Activated T-cell treated with anti-CD3 and anti-CD28 coated beads, Interleukin-2, amount 50 U/mL, for 24 hours (primary cell): ENCODE results near the gene CADPS2.

Source experiments
- DNase-seq: peaks from one replicate; pipeline ENCODE4 v3.0.0-alpha.2; 2020
- H3K27ac Mint-ChIP-seq: 2 replicates; pipeline ENCODE4 v1.8.0; 2020; ENCODE audit warnings: mild to moderate bottlenecking, mixed read lengths
- H3K27me3 Mint-ChIP-seq: 2 replicates; pipeline ENCODE4 v1.8.0; 2020; ENCODE audit warnings: mixed read lengths
- H3K36me3 Mint-ChIP-seq: 2 replicates; pipeline ENCODE4 v1.8.0; 2020; ENCODE audit warnings: low read depth, mixed read lengths
- H3K4me1 Mint-ChIP-seq: 2 replicates; pipeline ENCODE4 v1.8.0; 2020; ENCODE audit warnings: low read depth, mixed read lengths
- H3K4me3 Mint-ChIP-seq: 2 replicates; pipeline ENCODE4 v1.8.0; 2020; ENCODE audit warnings: mild to moderate bottlenecking, moderate library complexity, mixed read lengths
- H3K9me3 Mint-ChIP-seq: 2 replicates; pipeline ENCODE4 v1.8.0; 2020; ENCODE audit warnings: mixed read lengths

Gene CADPS2

DNA sequence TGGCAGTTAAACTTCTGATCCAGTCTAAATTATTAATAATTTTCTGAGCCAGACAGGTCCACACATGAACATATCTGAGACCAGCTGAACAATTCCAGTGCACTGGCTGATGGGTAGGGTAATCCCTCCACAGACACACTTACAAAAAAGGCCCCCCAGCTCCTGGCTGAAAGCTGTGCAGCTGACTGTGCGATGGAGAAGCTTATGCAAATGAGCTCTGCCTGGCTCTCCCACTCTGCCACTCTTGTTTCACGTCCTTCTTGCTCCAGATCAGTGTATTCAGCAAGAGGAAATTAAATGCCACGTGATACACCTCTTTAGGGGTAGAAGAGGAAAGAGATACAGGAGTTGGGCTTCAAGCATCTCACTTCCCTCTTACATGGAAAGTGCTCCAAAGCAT lies 505.3 kb downstream of the CADPS2 start:
- H3K4me1 Mint-ChIP-seq = no peaks in the 10 kb centered on the region
- H3K27me3 Mint-ChIP-seq = no peaks in the 10 kb centered on the region
- H3K4me3 Mint-ChIP-seq = no peak overlapping the region
- H3K9me3 Mint-ChIP-seq = peaks cover 5% of the 10 kb centered on the region
- no peak overlapping the region for H3K27ac Mint-ChIP-seq
- H3K36me3 Mint-ChIP-seq = no peaks in the 10 kb centered on the region
- no peak for DNase-seq

DNA sequence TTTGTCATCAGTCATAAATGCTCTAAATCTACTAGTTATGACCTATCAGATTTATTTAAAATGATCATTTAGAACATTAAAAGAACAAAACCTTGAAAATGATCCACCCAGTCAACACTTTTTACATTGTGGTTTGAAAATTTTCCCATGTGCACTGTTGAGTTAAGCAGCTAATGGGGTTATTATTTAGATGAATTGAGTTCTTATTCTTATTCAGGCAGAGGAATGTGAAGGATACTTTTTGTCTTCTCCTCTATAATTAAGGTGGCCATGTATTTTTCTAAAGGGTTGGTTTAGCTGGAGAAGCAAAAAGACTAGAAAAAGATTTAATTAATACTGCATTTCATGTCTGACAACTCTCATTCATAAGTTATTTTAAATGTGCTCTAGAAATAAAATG lies 506.8 kb downstream of the CADPS2 start:
- H3K9me3 Mint-ChIP-seq = peaks cover 5% of the 10 kb centered on the region
- no peak overlapping the region for H3K27ac Mint-ChIP-seq
- no peaks in the 10 kb centered on the region for H3K36me3 Mint-ChIP-seq
- H3K27me3 Mint-ChIP-seq = no peaks in the 10 kb centered on the region
- no peaks in the 10 kb centered on the region for H3K4me1 Mint-ChIP-seq
- DNase-seq = no peak
- no peak overlapping the region for H3K4me3 Mint-ChIP-seq

DNA sequence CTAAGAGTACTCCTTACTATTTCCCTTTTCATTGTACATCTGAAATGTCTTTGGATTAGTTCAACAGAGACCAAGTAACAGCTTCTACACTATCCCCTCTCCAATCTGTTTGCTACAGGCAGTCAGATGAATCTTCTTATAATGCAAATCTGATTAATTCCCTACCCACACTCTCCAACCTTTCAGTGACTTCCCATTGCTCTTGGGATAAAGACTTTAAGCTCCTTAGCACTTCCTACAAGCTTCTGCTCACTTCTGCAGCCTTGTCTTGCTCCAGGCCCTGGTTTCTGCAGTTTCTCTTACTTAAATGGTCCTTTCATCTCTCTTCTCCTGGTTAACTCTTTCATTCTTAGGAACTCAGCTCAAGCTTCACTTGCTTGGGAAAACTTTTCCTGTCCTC lies 516.5 kb downstream of the CADPS2 start:
- no peaks in the 10 kb centered on the region for H3K36me3 Mint-ChIP-seq
- no peak for DNase-seq
- no peaks in the 10 kb centered on the region for H3K4me1 Mint-ChIP-seq
- no peaks in the 10 kb centered on the region for H3K9me3 Mint-ChIP-seq
- no peak overlapping the region for H3K4me3 Mint-ChIP-seq
- no peak overlapping the region for H3K27ac Mint-ChIP-seq
- H3K27me3 Mint-ChIP-seq = no peaks in the 10 kb centered on the region

DNA sequence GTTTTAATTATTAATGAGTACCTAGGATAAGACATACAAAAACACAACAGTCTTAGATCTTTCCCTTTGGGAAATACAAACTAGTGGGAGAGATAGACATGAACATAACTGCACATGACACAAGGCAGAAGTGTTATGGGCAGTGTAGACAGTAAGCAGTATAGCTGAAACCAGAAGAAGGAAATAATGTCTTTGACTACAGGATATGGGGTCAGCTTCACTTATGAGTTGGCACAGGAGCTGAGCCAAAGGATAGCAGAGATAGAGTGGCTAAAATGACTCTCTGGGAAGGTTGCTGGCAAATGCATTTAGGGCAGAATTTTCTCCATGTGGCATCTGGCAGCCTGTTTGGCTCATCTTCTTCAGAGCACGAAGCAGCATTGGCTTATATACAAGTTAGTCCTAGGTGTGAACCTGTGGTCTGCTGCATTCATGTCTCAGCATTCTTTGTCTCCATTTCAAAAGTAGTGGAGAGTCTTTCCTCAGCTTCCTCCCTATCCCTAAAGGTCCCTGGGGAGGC lies 521.4 kb downstream of the CADPS2 start:
- no peaks in the 10 kb centered on the region for H3K36me3 Mint-ChIP-seq
- H3K4me1 Mint-ChIP-seq = no peaks in the 10 kb centered on the region
- H3K27ac Mint-ChIP-seq = no peak overlapping the region
- no peak for DNase-seq
- no peaks in the 10 kb centered on the region for H3K9me3 Mint-ChIP-seq
- no peaks in the 10 kb centered on the region for H3K27me3 Mint-ChIP-seq
- H3K4me3 Mint-ChIP-seq = no peak overlapping the region

DNA sequence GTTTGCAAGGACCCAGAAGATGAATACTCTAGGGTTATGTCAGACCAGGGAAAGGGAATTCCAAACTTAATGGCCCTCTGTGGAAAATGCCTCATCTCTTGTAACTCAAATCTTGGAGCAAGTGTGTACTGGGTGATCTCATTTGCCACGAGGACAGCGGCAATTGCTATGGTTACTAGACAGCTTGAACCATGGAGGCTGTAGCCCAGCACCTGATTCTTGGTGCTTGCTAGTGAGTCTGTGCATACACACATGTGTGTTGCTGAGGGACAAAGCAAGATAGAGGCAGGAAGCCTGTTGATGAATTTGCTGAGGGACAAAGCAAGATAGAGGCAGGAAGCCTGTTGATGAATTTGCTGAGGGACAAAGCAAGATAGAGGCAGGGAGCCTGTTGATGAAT lies 523.1 kb downstream of the CADPS2 start:
- no peak overlapping the region for H3K4me3 Mint-ChIP-seq
- no peak overlapping the region for H3K27ac Mint-ChIP-seq
- H3K36me3 Mint-ChIP-seq = no peaks in the 10 kb centered on the region
- DNase-seq = no peak
- H3K27me3 Mint-ChIP-seq = no peaks in the 10 kb centered on the region
- no peaks in the 10 kb centered on the region for H3K4me1 Mint-ChIP-seq
- H3K9me3 Mint-ChIP-seq = no peaks in the 10 kb centered on the region

DNA sequence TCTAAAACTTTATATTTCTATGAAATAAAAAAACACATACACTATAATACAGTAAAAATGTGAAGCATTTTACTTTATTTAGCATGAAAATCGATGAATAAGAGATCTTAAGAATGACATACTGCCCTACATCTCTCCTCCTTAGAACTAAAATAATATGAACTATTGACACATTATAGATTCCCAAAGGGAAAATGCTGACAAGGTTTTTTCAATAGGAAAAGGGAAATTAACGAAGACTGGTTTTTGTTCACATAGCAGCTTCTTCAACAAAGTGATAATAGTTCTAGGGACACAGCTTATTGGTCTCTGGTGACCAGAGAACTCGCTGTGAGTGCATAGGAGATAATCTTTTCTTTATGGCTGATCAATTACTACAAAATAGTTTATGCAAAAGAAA lies 523.8 kb downstream of the CADPS2 start:
- H3K4me1 Mint-ChIP-seq = no peaks in the 10 kb centered on the region
- no peak for DNase-seq
- no peak overlapping the region for H3K4me3 Mint-ChIP-seq
- no peak overlapping the region for H3K27ac Mint-ChIP-seq
- H3K36me3 Mint-ChIP-seq = no peaks in the 10 kb centered on the region
- no peaks in the 10 kb centered on the region for H3K27me3 Mint-ChIP-seq
- H3K9me3 Mint-ChIP-seq = peaks cover 3% of the 10 kb centered on the region

DNA sequence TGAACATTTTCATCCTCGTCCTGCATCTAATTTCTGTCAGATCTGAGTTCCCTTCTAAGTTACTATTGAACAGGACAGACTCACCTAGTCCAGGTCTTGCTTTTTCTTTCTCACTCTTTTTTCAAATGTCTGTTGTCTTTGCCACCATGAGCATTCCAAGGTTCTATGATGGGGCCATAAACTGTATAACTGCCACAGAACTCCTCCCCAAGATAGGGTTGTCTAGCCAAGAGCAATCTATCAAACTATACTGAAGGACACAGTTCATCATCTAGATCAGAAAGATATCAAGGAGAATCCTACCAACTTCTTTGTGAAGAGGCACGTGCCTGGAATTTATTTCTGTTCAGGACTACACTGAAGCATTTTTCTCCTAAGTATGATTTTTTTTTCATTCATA lies 531.6 kb downstream of the CADPS2 start:
- DNase-seq = no peak
- Mint-ChIP-seq H3K27me3 (no peaks in the 10 kb centered on the region), H3K4me3 (no peak overlapping the region), H3K9me3 (peaks cover 5% of the 10 kb centered on the region), H3K27ac (no peak overlapping the region), H3K36me3 (no peaks in the 10 kb centered on the region), H3K4me1 (no peaks in the 10 kb centered on the region)

DNA sequence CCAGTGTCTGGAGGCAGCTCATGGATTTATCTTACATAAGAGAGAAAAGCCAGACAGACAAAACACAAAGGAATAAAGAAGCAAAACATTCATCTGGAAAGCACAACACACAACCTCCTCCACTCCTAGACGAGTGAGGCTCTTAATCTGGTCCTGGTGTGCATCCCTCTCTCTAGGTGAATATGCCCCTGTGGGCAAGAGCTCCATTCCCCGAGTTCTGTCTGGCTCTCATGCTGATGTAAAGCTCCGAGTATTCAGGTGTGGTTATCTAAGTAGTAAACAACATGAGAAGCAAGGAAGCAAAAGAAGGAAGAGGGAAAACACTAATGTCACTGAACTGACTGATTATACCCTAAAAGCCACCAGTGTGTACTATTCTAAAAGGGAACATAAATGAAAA lies 533.8 kb downstream of the CADPS2 start:
- no peak for DNase-seq
- Mint-ChIP-seq H3K27me3 (no peaks in the 10 kb centered on the region), H3K4me3 (no peak overlapping the region), H3K36me3 (no peaks in the 10 kb centered on the region), H3K4me1 (no peaks in the 10 kb centered on the region), H3K27ac (no peak overlapping the region), H3K9me3 (peaks cover 1% of the 10 kb centered on the region)

DNA sequence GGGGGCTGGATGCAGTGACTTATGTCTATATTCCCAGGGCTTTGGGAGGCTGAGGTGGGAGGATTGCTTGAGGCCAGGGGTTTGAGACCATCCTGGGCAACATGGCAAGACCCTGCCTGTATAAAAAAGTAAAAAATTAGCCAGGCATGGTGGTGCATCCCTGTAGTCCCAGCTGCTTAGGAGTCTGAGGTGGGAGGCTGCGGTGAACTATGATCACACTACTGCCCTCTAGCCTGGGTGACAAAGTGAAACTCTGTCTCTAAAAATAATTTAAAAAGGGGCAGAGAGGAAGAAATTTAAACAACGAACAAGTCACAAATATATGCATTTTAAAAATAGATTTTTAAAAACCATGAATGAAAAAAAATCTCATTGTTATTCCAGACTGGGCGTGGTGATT lies 535.6 kb downstream of the CADPS2 start:
- Mint-ChIP-seq H3K27me3 (no peaks in the 10 kb centered on the region), H3K4me3 (no peak overlapping the region)

DNA sequence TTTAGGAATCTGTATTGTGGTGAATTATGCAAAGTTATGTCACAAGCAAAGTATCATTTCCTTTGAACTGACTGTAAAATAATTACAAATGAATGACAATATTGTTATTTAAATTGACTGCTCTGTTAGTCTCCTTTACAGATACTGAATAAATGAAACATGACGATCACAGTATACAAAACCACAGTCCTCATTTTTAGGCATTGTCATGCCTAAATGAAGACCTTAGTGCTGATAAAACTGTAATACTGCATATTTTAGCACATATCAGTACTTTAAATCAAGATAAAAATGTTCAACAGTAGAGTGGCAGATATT lies 542.0 kb downstream of the CADPS2 start:
- Mint-ChIP-seq H3K36me3 (no peaks in the 10 kb centered on the region), H3K27ac (no peak overlapping the region), H3K4me3 (no peak overlapping the region), H3K4me1 (no peaks in the 10 kb centered on the region), H3K27me3 (no peaks in the 10 kb centered on the region), H3K9me3 (no peaks in the 10 kb centered on the region)
- no peak for DNase-seq

More for the DNA sequence above, 535.6 kb downstream of the CADPS2 start:
- Mint-ChIP-seq H3K36me3 (no peaks in the 10 kb centered on the region), H3K4me1 (no peaks in the 10 kb centered on the region), H3K27ac (no peak overlapping the region), H3K9me3 (peaks cover 1% of the 10 kb centered on the region)
- no peak for DNase-seq

DNA sequence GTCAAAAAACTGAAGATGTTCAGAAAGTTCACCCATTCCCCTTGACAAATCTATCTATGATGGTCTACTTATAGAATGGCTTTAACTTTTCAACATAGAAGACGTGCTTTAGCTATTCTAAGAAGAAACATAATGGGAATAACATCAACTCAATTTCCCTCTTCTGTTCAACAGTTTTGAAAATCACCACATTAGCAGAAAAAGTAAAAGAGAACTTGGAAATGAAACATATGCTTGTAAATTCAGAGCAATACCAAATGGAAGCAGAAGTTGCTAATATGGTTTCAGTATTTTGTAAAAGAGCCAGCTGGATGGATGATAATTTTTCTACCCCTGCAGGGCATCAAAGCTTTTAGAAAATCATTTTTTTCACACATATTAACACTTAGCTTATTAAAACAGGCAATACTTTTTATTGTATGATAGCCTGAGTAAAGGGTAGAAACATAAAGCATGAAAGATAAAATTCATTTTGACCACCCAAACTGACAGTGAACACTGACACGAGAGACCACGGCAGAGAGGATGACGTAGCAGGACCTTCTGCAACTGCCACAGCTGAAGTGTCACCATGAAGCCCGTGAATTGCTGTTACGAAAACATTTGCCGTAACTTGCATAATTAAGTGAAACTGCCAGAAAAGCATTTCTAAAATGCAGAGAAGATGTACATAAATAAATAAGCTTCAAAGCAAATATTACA lies 542.5 kb downstream of the CADPS2 start:
- no peaks in the 10 kb centered on the region for H3K9me3 Mint-ChIP-seq
- no peaks in the 10 kb centered on the region for H3K36me3 Mint-ChIP-seq
- H3K4me1 Mint-ChIP-seq = no peaks in the 10 kb centered on the region

DNA sequence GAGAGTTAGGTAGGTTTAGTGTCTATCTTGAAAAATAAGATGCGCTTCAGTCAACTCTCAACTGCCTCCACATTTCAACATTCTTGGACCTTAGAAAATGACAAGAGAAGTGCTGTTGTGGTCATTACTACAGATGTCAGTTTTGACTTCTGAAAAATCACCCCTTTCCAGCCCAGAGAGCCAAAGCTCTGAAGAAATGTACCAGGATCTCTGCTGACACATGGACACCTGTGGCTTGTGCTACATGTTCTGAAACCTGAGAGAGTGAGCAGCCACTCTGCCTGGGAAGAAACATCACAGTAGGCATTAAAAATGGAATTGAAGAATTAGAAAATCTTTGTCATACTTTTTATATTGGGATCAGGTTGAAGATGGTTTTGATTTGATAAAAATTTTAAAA lies 545.8 kb downstream of the CADPS2 start:
- H3K4me3 Mint-ChIP-seq = no peak overlapping the region
- DNase-seq = no peak
- no peaks in the 10 kb centered on the region for H3K27me3 Mint-ChIP-seq
- H3K9me3 Mint-ChIP-seq = no peaks in the 10 kb centered on the region
- no peaks in the 10 kb centered on the region for H3K36me3 Mint-ChIP-seq
- H3K27ac Mint-ChIP-seq = no peak overlapping the region
- no peaks in the 10 kb centered on the region for H3K4me1 Mint-ChIP-seq

More for the DNA sequence above, 542.5 kb downstream of the CADPS2 start:
- no peak overlapping the region for H3K4me3 Mint-ChIP-seq
- H3K27me3 Mint-ChIP-seq = no peaks in the 10 kb centered on the region
- H3K27ac Mint-ChIP-seq = no peak overlapping the region
- no peak for DNase-seq

DNA sequence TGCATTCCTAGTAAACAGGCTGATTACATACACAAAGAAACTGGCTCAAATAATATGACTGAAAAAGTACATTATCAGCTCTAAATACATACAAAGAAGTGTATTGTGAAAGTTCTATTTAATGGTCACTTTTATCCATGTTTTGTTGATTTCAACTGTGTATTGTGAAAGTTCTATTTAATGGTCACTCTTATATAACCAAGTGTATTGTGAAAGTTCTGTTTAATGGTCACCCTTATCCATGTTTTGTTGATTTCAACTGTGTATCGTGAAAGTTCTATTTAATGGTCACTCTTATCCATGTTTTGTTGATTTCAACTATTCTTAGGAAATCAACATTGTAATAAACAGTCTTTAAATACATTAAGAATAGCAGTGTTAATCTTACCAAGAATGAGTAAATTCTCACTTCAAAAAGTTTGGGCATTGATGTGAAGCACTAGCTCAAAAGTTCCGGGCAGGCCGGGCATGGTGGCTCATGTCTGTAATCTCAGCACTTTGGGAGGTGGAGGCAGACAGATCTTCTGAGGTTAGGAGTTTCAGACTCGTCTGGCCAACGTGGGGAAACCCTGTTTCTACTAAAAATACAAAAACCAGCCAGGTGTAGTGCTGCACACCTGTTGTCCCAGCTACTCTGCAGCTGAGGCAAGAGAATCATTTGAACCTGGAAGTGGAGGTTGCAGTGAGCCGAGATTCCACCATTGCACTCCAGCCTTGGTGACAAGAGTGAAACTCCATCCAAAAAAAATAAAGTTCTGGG lies 546.9 kb downstream of the CADPS2 start:
- Mint-ChIP-seq H3K27me3 (no peaks in the 10 kb centered on the region), H3K36me3 (no peaks in the 10 kb centered on the region), H3K4me1 (no peaks in the 10 kb centered on the region), H3K27ac (no peak overlapping the region), H3K4me3 (no peak overlapping the region), H3K9me3 (no peaks in the 10 kb centered on the region)
- DNase-seq = no peak

DNA sequence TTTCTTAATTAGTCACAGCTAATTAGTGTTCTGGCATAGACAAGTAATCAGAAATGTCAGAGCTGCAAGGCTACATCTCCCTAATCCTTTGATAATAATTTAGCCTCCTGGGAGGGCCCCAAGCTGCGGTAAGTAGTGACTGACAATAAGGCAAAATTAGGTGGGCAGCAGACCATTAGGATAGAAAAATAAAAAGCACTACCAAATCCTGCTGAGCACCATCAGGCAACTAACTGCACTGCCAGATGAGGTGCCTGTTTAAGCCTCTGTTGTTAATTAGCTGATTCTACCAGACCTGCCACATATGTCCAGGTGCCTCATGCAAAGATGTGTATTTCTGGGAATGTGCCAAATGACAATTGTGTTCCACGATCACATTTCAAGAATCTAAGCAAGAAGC lies 549.2 kb downstream of the CADPS2 start:
- Mint-ChIP-seq H3K27ac (no peak overlapping the region), H3K9me3 (no peaks in the 10 kb centered on the region), H3K4me1 (no peaks in the 10 kb centered on the region), H3K4me3 (no peak overlapping the region), H3K27me3 (no peaks in the 10 kb centered on the region), H3K36me3 (no peaks in the 10 kb centered on the region)
- DNase-seq = no peak

DNA sequence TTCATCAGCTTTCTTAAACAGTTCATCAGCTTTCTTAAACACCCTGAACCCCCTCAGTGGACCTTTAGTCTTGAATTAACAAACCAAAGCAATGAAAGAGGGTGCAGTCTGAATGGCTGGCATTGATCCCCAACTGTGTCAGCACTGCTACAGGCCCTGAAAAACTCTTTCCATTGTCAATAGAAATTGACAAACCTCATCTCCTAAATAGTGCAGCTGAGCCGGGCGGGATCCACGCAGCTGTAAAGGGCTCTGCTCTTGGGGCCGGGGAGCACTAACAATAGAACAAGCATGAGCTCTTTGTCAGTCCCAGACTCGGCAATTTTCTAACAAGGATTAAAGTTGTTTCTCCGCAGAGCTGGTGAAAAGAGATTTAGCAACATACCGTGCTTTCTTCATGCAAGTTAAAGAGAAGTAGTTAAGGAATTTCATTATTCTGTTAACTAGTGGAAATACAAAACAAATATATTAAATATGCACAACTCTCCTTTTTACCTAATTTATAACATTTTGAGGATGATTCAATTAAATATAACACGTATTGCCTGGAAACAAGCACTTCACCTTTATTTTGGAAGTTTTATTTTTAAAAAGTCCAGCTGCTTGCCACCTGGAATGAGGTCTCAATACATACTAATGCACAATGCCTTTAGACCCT lies 557.0 kb downstream of the CADPS2 start:
- no peak for DNase-seq
- Mint-ChIP-seq H3K4me1 (no peaks in the 10 kb centered on the region), H3K27ac (no peak overlapping the region), H3K4me3 (no peak overlapping the region), H3K9me3 (peaks cover 2% of the 10 kb centered on the region), H3K27me3 (no peaks in the 10 kb centered on the region), H3K36me3 (no peaks in the 10 kb centered on the region)
